AG04449 (cell line): ENCODE data around the gene HIRA.

Experiments used
- CTCF ChIA-PET: fragments of 350-600 bp; formaldehyde crosslinking; extraction: SDS; loops from one replicate; lab custom pipeline; 2021; ENCODE audit warnings: antibody characterized with exemption; lab: Yijun Ruan, JAX
- POLR2A ChIA-PET: fragments of 400-600, 350-600 bp; formaldehyde crosslinking; extraction: SDS; loops from one replicate; lab custom pipeline; 2020; ENCODE audit warnings: antibody characterized with exemption, inconsistent platforms; lab: Yijun Ruan, JAX
- DNase-seq: peaks from one replicate; pipeline ENCODE4 v3.0.0-alpha.2; 2010; ENCODE audit warnings: low read depth, low spot score
- H3K4me3 ChIP-seq: 2 replicates; pipeline ENCODE4 v1.5.1; 2011; ENCODE audit warnings: low read depth, mild to moderate bottlenecking, control low read depth, low read length
- TF ChIP-seq, protein P1 (sequence below): IDR thresholded peaks from one replicate; pipeline ENCODE4 v1.5.1; 2011; ENCODE audit warnings: mild to moderate bottlenecking, moderate library complexity, low read length, control low read depth, inconsistent platforms; ENCODE audit not compliant: insufficient read depth; ENCODE audit errors: missing control alignments

The HIRA gene

GRCh38 chr22:19352217-19352616, 79.3 kb downstream of the HIRA start:
- no peak overlapping the region for H3K4me3 ChIP-seq
- POLR2A ChIA-PET: no interaction called here
- TF ChIP-seq, protein P1, sequence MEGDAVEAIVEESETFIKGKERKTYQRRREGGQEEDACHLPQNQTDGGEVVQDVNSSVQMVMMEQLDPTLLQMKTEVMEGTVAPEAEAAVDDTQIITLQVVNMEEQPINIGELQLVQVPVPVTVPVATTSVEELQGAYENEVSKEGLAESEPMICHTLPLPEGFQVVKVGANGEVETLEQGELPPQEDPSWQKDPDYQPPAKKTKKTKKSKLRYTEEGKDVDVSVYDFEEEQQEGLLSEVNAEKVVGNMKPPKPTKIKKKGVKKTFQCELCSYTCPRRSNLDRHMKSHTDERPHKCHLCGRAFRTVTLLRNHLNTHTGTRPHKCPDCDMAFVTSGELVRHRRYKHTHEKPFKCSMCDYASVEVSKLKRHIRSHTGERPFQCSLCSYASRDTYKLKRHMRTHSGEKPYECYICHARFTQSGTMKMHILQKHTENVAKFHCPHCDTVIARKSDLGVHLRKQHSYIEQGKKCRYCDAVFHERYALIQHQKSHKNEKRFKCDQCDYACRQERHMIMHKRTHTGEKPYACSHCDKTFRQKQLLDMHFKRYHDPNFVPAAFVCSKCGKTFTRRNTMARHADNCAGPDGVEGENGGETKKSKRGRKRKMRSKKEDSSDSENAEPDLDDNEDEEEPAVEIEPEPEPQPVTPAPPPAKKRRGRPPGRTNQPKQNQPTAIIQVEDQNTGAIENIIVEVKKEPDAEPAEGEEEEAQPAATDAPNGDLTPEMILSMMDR: no peak

GRCh38 chr22:19351604-19352003, 79.9 kb downstream of the HIRA start:
- ChIA-PET POLR2A (no interaction called here), CTCF (interaction anchor here (1.1 kb wide), 1 partner anchor 53 kb away, joined by 3 read pairs; no protein-coding TSS in a partner anchor)
- TF ChIP-seq, protein P1: no peak
- H3K4me3 ChIP-seq: no peak overlapping the region
- no peak for DNase-seq

More at GRCh38 chr22:19352217-19352616, 79.3 kb downstream of the HIRA start:
- CTCF ChIA-PET: interaction anchor here (1.1 kb wide), 1 partner anchor 54 kb away, joined by 3 read pairs; no protein-coding TSS in a partner anchor
- DNase-seq: no peak

DNA sequence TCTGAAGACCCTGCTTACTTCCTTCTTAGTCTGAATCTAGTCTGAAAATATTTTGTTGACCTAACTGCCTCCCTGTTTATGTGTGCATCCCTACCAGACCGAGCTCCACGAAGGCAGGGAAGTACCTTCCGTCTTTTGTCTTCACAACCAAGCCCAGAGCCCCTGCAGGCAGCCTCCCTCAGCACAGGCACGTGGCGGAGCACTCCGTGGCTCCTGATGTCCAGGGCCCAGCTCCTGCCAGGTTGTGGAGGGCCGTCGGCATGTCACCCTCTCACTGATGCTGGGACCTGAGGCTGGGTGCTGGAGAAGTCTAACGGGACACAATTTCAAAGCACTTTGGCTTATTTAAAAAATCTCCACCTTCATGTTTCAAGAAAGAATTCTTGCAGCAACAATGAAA, 80.6 kb downstream of the HIRA start:
- ChIA-PET POLR2A (no interaction called here), CTCF (no interaction called here)
- no peak for DNase-seq
- TF ChIP-seq, protein P1: no peak
- no peak overlapping the region for H3K4me3 ChIP-seq

- ChIA-PET CTCF (no interaction called here), POLR2A (no interaction called here)
- H3K4me3 ChIP-seq: no peak overlapping the region
- TF ChIP-seq, protein P1: no peak
- DNase-seq: no peak
Measured at GRCh38 chr22:19350476-19350859, 81.1 kb downstream of the HIRA start.

GRCh38 chr22:19349778-19350475, 81.6 kb downstream of the HIRA start:
- ChIA-PET CTCF (no interaction called here), POLR2A (no interaction called here)
- no peak overlapping the region for H3K4me3 ChIP-seq
- TF ChIP-seq, protein P1: no peak
- DNase-seq: no peak

- TF ChIP-seq, protein P1: no peak
- ChIA-PET CTCF (no interaction called here), POLR2A (no interaction called here)
- no peak overlapping the region for H3K4me3 ChIP-seq
- DNase-seq: no peak
Measured at GRCh38 chr22:19346677-19347265, 84.8 kb downstream of the HIRA start.
